Measurements from ENCODE around the gene MYBPC2.
"Not testable (repeated sequence)": the region's sequence is repeated elsewhere in the genome, so short reads cannot be mapped to it uniquely, and the experiment has no call there.

MYBPC2 gene

DNA sequence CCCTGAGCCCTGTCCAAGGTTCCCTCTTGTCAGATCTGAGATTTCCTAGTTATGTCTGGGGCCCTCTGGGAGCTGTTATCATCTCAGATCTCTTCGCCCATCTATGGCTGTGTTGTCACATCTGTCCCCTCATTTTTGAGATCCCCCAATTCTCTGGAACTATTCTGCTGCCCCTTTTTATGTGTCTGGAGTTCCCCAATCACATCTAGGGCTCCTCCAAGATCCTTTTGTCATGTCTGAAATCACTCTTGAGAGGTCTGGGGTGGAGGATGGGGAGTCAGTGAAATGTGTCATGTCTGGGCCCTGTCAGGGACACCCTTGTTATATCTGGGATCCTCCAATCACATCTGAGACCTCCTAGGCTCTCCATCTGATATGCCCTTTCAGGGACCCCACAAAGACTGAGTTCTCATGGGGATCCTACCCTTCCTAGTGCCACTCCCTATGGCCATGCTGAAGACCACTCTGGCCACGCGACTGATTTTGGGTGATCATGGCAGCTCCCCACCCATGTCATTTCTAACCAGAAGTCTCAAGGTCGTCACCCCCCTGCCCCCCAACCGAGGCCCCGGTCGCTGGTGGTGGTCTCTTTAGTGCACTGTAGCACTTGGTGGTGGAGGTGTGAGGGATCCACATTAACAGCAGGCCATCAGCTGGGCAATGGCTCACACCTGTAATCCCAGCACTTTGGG is 3.8 kb upstream of the MYBPC2 start:
- no peak for DNase-seq (ENCODE audit: low read depth)

DNA sequence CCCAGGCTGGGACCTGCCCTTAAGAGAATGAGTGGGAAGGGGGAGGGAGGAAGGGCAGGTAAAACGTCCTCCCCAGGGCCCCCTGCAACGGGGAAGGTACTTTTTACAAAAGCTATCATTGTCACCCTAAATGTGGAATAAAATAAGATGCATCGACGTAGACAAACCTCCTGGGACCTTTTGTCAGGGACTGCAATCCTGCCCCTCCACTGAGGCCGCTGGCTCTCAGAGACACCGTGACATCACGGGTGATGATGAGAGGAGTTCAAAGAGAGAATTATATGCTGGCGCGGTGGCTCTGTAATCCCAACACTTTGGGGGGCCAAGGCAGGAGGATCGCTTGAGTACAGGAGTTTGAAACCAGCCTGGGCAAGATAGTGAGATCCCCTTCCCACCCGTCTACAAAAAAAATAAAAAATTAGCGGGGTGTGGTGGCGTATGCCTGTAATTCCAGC is 1.8 kb upstream of the MYBPC2 start:
- DNase-seq (ENCODE audit: low read depth) = no peak

DNA sequence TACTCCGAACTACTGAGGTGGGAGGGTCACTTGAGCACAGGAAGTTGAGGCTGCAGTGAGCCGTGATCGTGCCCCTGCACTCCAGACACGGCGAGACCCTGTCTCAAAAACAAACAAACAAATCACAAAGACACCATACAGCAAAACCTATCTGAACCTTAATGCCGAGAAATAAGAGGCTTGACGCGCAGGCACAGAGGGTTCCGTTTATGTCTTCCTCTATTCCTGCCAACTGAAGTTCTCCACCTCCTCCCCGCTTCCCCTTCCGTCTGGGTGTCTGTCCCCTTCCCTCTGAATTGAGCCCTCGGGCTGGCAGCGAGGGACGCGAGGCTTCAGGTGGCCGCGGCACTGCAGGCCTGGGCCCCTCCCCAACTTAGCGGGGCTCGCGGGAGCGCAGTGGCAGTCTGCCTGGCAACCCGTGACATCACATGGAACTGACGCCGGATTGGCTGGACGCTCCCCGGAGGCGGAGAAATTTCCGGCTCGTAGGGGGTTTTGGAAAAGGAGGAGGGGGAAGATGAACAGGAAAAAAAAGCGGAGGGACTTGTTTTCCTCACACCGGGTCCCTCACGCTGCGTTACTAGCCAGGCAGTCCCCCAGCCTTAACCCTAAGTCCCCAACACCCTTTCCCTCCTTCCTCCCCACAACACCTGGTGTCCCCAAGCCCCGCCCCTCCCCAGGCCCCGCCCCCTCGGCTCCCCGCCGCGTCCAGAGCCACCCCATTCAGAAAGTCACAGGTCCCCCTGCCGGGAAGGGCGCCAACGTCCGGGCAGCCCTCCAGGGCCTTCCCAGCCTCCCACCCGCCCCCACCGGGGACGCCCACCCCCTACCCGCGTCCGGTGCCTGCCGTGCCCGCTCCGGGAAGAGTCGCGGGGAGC is 1.1 kb upstream of the MYBPC2 start:
- peak; percentile 71 for DNase-seq (ENCODE audit: low read depth)

- DNase-seq (ENCODE audit: low read depth) = no peak
Measured at GRCh38 chr19:50433201-50434180, 799 bp downstream of the MYBPC2 start.

DNA sequence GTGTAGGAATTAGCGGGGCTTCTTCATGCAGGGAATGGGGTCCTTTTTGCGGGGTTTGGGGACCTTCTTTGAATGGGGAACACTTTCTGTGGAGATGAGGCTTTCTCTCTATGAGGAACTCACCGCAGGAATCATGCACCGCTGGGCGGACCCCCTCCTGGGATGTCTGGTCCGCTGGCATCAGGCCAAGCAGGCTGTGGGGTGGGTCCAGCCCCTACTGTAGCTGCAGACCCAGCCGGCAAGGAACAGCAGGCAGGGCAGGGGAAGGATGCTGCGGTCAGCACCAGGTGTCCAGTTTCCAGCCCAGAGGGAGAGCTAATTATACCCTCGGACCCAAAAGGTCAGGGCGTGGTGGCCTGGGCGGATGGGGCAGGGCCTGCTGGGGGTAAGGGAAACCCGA is 1.8 kb downstream of the MYBPC2 start:
- no peak for DNase-seq (ENCODE audit: low read depth)

DNA sequence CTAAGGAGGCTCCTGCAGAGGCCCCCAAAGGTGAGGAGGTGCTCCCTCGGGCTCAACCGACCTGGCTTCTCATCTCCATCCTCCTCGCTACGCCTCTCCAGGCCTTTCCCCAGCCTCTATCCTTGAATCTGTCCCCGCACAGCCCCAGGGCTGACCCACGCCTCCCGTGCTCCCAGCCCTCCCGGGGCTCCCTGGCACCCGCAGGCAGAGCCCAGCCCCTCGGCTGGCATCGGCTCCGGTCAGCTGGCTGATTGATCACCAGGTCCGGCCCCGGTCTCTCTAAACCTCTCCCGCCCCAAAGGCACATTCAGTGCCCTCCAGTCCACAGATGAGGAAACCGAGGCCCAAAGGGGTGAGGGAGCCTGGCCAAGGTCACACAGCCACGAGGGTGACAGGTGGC is 2.5 kb downstream of the MYBPC2 start:
- DNase-seq (ENCODE audit: low read depth) = no peak

DNA sequence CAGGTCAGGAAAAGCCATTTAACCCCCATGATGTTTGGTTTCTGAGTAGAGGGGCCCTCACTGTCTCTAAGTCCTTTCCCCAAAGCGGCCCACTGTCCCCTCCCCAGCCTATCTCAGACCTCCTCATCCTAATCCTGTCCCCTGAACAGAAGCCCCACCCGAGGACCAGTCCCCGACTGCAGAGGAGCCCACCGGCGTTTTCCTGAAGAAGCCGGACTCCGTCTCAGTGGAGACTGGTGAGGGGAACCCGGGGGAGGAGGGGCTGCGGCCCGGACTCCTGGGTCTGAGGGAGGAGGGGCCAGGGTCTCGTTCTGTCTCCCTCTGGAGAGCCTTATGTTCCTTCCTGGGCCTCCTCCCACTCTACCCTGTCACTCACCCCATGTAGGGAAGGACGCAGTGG is 2.9 kb downstream of the MYBPC2 start:
- DNase-seq (ENCODE audit: low read depth) = no peak

DNA sequence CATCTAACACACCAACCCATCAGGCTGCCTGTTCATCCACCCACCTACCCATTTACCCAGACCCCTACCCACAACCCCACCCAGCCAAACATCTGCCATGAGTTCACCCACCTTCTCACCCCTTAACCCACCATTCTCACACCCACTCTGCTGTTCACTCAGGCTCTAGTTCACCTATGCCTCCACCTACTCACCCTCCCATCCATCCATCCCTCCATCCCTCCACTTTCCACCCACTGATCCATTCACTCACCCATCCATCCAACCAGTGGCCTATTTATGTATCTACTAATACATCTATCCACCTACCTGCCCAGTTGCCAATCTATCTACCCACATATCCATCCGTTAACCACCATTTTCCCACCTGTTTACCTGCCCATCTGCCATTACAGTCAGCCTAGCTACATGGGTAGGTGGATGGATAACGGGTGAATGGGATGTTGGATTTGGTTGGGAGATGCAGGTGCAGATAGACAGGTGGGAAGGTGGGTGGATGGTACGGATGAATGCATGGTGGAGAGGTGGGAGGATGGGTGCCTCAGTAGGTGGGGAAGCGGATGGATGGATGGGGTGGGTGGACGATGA is 5.3 kb downstream of the MYBPC2 start:
- no peak for DNase-seq (ENCODE audit: low read depth)

DNA sequence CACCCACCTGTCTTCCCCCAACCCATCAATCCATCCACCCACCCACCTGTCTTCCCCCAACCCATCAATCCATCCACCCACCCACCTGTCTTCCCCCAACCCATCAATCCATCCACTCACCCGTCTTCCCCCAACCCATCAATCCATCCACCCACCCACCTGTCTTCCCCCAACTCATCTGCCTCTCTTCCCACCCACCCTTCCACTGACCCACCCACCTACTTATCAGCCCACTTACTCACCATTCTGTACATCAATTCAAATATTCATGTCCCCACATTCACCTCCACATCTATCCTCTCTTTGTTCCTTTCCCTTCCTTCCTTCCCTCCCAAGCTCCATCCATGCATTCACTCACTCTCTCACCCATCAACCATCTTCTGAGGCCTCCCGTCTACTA is 6.4 kb downstream of the MYBPC2 start:
- DNase-seq (ENCODE audit: low read depth) = not testable (repeated sequence)

DNA sequence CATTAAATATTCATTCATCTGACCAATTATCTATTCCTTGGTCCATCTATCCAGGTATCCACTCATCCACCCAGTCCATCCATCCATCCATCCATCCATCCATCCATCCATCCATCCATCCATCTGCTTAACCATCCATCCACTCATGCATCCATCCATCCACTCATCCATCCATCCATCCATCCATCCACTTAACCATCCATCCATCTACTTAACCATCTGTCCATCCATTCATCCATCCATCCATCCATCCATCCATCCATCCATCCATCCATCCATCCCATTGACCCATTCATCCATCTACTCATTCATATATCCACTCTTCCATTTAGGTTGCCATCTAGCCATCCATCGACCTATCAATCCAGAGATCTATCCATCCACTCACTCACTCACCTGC is 11.4 kb downstream of the MYBPC2 start:
- DNase-seq (ENCODE audit: low read depth) = no peak

DNA sequence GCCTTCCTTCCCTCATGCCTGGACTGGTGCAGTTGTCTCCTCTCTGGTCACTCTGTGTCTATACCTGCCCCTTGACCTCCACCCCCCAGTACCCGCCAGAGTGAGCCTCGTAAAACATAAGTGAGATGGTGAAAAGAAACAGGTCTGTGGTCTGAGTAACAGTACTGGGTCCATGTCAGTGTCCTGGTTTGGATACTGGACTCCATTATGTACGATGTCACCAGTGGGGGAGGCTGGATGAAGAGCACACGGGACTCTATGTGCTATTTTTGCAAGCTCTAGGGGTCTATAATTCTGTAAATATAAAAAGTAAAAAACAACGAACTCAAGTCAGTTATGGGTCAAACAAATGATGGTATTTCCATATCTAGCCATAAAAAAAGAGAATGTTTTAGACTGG is 14.4 kb downstream of the MYBPC2 start:
- DNase-seq (ENCODE audit: low read depth) = no peak

DNA sequence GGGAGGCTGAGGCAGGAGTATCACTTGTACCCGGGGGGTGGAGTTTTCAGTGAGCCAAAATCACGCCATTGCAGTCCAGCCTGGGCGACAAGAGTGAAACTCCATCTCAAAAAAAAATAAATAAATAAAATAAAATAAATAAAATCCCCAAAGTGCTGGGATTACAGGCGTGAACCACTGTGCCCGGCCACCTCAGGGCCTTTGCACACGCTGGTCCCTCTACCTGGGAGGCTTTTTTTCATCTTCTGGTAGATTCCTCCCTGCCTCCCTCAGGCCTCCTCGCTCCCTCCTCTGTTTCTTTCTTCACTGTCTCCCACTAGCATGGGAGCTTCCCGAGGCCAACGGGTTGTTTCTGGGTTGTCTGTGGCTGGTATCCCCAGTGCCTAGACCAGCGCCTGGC is 15.1 kb downstream of the MYBPC2 start:
- DNase-seq (ENCODE audit: low read depth) = no peak

DNA sequence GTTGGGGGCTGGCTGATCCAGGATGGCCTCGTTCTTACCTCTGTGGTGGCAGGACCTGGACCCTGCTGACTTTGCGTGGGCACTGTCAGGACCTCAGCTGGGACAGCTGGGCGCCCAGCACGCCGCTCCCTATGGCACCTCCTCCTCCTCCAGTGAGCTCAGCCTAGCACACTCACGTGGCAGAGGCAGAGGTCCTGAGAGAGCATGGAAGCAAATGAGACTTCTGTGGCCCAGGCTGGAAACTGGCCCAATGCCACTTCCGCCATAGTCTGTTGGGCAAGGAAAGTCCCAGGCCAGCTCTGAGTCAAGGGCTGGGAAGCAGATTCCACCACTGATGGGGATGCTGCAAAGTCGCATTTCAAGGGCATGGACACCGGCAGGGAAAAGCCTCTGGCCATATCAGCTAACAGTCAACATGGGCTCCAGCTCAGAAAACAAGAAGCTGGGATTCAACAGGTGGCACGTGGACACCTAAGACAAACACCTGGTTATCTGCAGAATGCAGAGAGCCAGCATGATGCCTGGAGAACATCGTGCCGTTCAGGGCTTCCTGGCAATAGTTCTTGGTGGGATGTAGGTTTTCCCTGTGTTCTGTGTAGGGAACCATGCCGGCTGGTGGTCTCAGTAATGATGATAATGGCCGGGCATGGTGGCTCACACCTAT is 16.7 kb downstream of the MYBPC2 start:
- DNase-seq (ENCODE audit: low read depth) = no peak

- no peak for DNase-seq (ENCODE audit: low read depth)
Measured at GRCh38 chr19:50450369-50451222, 17.9 kb downstream of the MYBPC2 start.

GRCh38 chr19:50451223-50451534 is 18.5 kb downstream of the MYBPC2 start:
- DNase-seq (ENCODE audit: low read depth) = no peak

- DNase-seq (ENCODE audit: low read depth) = no peak
Measured at GRCh38 chr19:50453243-50453642, 20.6 kb downstream of the MYBPC2 start.

GRCh38 chr19:50455992-50456391 is 23.3 kb downstream of the MYBPC2 start:
- no peak for DNase-seq (ENCODE audit: low read depth)

- no peak for DNase-seq (ENCODE audit: low read depth)
Measured at GRCh38 chr19:50457300-50457699, 24.6 kb downstream of the MYBPC2 start.

GRCh38 chr19:50458396-50459066 is 25.8 kb downstream of the MYBPC2 start:
- DNase-seq (ENCODE audit: low read depth) = no peak

DNA sequence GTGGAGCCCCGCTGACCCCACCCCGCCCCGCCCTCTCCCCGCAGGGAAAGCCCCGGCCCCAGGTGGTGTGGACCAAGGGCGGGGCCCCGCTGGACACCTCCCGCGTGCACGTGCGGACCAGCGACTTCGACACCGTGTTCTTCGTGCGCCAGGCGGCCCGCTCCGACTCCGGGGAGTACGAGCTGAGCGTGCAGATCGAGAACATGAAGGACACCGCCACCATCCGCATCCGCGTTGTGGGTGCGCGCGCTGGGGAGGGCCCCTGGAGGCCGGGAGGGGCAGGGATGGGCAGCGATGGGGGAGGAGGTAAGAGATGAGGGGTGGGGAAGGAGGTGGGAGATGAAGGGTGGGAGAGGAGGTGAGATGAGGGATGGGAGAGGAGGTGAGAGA is 26.4 kb downstream of the MYBPC2 start:
- no peak for DNase-seq (ENCODE audit: low read depth)

Data from stimulated activated CD8-positive, alpha-beta memory T cell treated with anti-CD3 and anti-CD28 coated beads, Interleukin-7, amount 100 ng/mL, for 24 hours (primary cell).